WERI-Rb-1 (cell line): Measurements from ENCODE around the gene IVL.

Source experiments
- DNase-seq: peaks from one replicate; pipeline ENCODE4 v3.0.0-alpha.2; 2020
- H3K27ac ChIP-seq: fragments of 250-450 bp; sonication (Bioruptor Pico); 2 replicates; pipeline ENCODE4 v1.5.1; 2020; ENCODE audit warnings: mild to moderate bottlenecking, moderate library complexity
- H3K27me3 ChIP-seq: fragments of 250-450 bp; sonication (Bioruptor Pico); 2 replicates; pipeline ENCODE4 v1.5.1; 2021; ENCODE audit warnings: mild to moderate bottlenecking, low read depth, moderate library complexity; ENCODE audit not compliant: insufficient read depth, severe bottlenecking
- H3K36me3 ChIP-seq: fragments of 250-450 bp; sonication (Bioruptor Pico); 2 replicates; pipeline ENCODE4 v1.5.1; 2020; ENCODE audit warnings: mild to moderate bottlenecking, moderate library complexity
- H3K4me3 ChIP-seq: 2 replicates; pipeline ENCODE4 v1.5.1; 2011; ENCODE audit warnings: low read depth, mild to moderate bottlenecking, control low read depth, low read length
- H3K9me3 ChIP-seq: fragments of 250-450 bp; sonication (Bioruptor Pico); 2 replicates; pipeline ENCODE4 v1.5.1; 2021; ENCODE audit warnings: mild to moderate bottlenecking, moderate library complexity; ENCODE audit not compliant: severe bottlenecking
- TF ChIP-seq, protein P1 (sequence below): IDR thresholded peaks from 2 replicates; pipeline ENCODE4 v1.5.1; 2011; ENCODE audit warnings: low read depth, mild to moderate bottlenecking, control low read depth, inconsistent platforms, low read length

The IVL gene, protein sequence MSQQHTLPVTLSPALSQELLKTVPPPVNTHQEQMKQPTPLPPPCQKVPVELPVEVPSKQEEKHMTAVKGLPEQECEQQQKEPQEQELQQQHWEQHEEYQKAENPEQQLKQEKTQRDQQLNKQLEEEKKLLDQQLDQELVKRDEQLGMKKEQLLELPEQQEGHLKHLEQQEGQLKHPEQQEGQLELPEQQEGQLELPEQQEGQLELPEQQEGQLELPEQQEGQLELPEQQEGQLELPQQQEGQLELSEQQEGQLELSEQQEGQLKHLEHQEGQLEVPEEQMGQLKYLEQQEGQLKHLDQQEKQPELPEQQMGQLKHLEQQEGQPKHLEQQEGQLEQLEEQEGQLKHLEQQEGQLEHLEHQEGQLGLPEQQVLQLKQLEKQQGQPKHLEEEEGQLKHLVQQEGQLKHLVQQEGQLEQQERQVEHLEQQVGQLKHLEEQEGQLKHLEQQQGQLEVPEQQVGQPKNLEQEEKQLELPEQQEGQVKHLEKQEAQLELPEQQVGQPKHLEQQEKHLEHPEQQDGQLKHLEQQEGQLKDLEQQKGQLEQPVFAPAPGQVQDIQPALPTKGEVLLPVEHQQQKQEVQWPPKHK

DNA sequence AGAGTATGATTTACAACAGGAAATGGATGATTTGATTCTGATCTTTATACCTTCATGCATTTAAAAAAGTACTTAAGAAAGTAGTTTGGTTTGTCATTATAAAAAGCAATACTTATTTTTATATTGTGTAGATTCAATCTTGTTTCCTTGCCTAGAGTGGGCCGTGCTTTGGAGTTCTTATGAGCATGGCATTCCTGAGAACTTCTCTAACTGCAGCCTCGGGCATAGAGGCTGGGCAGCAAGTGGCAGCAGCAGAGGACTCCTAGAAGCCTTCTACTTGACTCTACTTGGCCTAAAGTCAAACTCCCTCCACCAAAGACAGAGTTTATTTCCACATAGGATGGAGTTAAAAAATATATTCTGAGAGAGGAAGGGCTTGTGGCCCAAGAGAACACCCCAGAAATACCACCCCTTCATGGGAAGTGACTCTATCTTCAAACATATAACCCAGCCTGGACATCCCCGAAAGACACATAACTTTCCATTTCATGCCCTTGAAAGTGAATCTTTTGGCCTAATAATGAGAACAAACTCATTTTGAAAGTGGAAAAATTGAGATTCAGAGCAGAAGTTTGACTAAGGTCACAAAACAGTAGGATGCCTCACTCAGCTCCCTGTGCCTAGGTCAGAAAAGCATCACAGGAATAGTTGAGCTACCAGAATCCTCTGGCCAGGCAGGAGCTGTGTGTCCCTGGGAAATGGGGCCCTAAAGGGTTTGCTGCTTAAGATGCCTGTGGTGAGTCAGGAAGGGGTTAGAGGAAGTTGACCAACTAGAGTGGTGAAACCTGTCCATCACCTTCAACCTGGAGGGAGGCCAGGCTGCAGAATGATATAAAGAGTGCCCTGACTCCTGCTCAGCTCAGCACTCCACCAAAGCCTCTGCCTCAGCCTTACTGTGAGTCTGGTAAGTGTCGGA lies at the start of gene IVL:
Gene IVL, plus strand, starts transcription at position 861 of the 916 bp plus-strand sequence. CDS start 1,252 bp downstream, outside the sequence.
- DNase-seq = no peak
- Histone ChIP-seq H3K4me3 (no peak within 1 kb of the TSS), H3K36me3 (no peaks in the 10 kb centered on the region), H3K27ac (no peak within 1 kb of the TSS), H3K9me3 (peaks cover 3% of the 10 kb centered on the region), H3K27me3 (peaks cover 18% of the 10 kb centered on the region)
- TF ChIP-seq, protein P1, sequence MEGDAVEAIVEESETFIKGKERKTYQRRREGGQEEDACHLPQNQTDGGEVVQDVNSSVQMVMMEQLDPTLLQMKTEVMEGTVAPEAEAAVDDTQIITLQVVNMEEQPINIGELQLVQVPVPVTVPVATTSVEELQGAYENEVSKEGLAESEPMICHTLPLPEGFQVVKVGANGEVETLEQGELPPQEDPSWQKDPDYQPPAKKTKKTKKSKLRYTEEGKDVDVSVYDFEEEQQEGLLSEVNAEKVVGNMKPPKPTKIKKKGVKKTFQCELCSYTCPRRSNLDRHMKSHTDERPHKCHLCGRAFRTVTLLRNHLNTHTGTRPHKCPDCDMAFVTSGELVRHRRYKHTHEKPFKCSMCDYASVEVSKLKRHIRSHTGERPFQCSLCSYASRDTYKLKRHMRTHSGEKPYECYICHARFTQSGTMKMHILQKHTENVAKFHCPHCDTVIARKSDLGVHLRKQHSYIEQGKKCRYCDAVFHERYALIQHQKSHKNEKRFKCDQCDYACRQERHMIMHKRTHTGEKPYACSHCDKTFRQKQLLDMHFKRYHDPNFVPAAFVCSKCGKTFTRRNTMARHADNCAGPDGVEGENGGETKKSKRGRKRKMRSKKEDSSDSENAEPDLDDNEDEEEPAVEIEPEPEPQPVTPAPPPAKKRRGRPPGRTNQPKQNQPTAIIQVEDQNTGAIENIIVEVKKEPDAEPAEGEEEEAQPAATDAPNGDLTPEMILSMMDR = no peak

DNA sequence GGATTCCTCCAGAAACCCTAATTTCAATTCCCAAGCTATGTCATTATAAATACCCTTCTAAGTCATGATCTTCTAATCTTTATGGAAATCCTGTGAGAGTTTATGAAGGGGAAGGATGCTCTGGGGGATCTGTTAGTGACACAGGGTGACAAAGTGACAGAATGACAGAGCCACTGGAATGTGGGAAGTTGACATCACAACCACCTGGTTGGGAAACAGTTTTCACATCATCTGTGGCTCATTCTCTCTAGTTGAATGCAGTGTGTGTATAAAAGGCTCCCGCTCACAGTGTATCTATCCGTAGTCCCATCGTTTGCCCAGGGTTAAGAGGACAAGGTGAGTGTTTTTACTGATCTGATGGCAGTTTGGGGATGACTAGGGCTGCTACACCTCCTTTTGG lies 48.6 kb upstream of the IVL start, which contains the start of gene LCE7A:
Gene LCE7A, plus strand, starts transcription at position 301 of the 400 bp plus-strand sequence. CDS start 702 bp downstream, outside the sequence.
- TF ChIP-seq, protein P1 = no peak
- DNase-seq = no peak
- H3K27me3 ChIP-seq = peaks cover 95% of the 10 kb centered on the region
- H3K36me3 ChIP-seq = no peaks in the 10 kb centered on the region
- H3K27ac ChIP-seq = no peak within 1 kb of the TSS
- no peak within 1 kb of the TSS for H3K4me3 ChIP-seq
- no peaks in the 10 kb centered on the region for H3K9me3 ChIP-seq

- TF ChIP-seq, protein P1 = no peak
- no peak for DNase-seq
- H3K9me3 ChIP-seq = no peaks in the 10 kb centered on the region
- H3K36me3 ChIP-seq = no peaks in the 10 kb centered on the region
- H3K4me3 ChIP-seq = no peak overlapping the region
- peaks cover 92% of the 10 kb centered on the region for H3K27me3 ChIP-seq
- H3K27ac ChIP-seq = no peak overlapping the region
Measured at GRCh38 chr1:152860129-152860528, 48.2 kb upstream of the IVL start.

GRCh38 chr1:152861374-152861773 lies 47.0 kb upstream of the IVL start:
- DNase-seq = no peak
- TF ChIP-seq, protein P1 = no peak
- H3K4me3 ChIP-seq = no peak overlapping the region
- H3K27me3 ChIP-seq = peaks cover 86% of the 10 kb centered on the region
- no peak overlapping the region for H3K27ac ChIP-seq
- no peaks in the 10 kb centered on the region for H3K36me3 ChIP-seq
- no peaks in the 10 kb centered on the region for H3K9me3 ChIP-seq

DNA sequence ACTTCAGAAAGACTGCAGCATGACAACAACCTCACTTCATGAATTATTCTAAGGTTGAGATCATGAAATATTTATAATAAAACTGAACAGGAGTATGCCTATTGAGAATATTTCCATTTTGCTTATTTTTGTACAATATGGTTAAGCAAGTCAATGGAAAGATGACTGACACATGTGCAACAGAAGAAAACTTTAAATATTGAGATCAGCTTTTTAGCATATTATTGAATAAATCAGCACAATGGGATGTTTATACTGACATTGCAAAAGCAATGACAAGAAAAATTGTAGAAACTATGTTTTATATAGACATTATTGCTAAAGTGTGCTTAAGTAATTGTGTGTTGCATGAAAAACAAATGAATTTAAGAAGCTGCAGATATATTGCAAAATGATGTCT lies 43.9 kb upstream of the IVL start:
- no peak overlapping the region for H3K27ac ChIP-seq
- TF ChIP-seq, protein P1 = no peak

More for the DNA sequence above, 43.9 kb upstream of the IVL start:
- DNase-seq = no peak
- peaks cover 72% of the 10 kb centered on the region for H3K27me3 ChIP-seq
- no peak overlapping the region for H3K4me3 ChIP-seq
- H3K36me3 ChIP-seq = no peaks in the 10 kb centered on the region
- H3K9me3 ChIP-seq = no peaks in the 10 kb centered on the region
